Inflammatory macrophage treated with lipopolysaccharide for 1 hour (primary cell): Measurements from ENCODE around the gene NFATC2.

Experiments
- DNase-seq, 2 donors: peaks; one replicate each; pipeline ENCODE4 v3.0.0-alpha.2; 2020 to 2022

The NFATC2 gene

DNA sequence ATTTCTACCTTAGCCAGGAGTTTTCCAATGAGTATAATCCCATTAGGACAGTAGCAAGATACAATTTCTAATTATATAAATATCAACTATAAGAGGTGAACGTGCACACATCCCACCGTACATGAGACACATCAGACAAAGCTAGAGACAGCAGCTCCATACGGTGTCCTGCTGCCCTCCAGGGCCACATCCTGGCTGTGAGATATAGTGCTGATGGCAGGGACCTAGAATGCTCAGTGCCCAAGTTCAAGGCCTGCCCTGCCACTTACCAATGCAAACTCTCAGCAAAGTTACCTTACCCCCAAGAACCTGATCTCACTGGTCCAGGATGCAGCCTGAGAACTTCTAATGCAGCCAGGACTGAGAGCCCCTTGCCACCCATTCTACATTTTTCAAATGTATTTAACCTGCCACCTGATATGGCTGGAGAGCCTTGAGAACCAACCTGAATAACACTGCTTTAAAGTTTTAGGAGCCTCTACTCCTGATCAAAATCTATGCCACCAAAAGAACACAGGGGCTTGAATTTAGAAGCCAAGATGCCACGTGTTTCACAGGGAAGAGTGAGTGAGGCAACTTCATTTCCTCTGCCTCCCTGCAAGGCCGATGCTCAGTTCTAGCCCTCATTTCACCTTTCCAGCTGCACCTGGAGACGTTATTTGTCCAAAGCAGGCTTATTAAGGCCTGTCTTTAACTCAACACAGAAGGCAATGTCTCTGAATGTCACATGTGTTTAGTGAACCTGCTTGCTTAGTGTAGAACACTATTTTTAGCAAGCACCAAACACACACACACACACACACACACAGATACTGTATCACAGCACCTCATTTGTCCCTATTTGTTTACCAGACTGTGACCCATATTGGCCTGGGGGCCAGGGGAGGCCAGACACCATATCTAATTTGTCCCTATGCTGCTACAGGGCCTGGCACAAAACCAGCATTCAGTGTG is 6.1 kb downstream of the NFATC2 start:
- DNase-seq = no peak

DNA sequence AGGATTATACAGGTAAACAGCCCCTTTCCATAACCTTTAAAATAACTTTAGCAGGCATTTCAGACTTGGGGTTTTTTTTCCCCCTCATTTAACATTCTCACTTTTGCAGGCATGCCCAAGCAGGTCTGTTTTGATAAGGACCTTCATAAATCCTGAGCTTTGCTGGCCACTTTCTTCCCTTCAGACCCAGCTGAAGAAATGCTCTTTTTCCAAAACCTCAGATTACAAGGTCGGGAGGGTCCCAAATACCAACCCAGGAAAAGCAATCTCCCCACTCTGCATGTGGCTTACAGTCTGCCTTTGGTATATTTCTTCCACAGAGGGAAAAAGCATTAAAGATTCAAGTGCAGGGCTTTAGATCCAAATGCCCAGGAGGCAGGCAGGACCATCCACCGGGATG is 6.8 kb downstream of the NFATC2 start:
- DNase-seq = no peak

DNA sequence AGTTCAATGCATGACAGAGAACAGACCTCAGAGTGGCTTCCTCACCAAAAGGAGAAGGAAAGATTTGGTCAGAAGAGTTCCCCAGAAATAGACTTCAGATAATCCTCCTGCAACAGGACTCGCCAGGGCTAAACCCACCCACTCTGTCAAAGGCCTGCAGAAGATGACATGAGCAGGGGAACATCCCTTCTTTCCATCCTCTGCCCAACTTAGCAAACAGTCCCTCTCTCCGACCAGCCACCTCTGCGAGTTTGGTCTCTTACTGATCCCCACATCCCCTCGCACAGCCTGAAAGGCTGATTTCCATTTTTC is 7.5 kb downstream of the NFATC2 start:
- DNase-seq = peak; percentile 63 to 80

DNA sequence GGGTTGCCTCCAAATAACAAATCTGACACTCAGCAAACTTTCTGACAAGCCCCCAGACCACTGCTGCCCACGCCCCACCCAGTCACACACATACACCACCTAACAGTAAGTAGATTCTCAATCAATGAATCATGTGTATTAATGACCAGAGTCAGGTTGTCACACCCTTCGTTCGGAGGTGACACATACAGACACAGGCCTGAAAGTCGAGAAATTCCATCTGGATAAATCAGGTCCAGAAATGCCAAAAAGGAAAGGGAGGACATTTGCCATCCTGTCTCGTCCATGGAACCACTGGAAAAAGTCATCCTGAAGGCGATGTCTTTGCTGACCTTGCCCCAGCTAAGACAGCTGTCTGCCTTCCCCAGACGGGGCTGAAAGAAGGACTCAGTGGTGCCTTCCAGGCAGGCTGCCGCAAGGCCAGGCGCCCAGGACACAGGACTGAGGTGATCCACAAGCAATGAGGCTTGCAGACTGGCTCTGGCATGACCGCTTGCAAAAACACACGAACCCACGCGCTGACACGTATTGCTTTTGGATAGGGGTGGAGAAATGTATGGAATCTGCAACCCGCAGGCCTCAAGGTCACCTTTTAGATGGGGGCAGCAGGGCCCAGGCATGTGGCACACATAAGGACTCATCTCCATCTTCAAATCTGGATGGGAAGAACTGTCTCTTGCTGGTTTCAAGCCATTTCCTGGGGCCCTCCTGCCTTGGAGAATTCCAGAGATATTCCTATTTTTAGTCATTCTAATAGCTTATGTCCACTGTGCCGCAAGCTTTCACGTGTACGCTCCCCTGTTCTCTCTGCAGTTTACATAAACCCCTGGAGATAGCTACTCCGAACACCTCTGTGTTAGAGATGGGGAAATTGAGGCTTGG is 9.0 kb downstream of the NFATC2 start:
- no peak for DNase-seq

DNA sequence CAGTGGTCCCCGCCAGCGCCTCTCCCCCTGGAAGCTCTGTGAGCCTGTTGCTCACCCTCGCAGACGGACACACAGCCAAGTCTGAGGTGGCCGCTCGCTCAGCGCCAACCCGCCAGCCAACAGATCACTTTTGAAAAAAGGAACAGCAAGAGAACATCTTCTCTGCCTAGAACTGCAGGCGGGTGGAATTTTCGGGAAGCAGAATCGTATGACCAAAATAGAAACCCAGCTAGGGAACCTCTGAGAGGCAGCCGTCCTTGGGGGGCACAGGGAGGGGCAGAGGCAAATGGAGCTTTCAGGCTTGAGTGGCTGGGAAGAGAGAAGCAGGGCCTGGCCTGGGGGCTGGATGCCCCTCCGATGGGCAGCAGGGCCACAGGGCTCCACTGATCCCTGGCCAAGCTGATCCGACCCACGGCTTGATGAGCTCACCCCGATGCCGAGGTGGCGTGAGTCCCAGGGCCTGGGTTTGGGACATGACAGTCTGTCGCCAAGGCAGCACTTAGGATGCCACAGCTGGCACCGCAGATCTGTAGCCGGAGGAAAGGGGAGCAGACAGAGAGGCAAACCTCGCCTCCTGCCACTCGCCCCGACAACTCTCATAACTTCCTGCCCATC is 9.8 kb downstream of the NFATC2 start:
- DNase-seq = peak; percentile 72 to 75

DNA sequence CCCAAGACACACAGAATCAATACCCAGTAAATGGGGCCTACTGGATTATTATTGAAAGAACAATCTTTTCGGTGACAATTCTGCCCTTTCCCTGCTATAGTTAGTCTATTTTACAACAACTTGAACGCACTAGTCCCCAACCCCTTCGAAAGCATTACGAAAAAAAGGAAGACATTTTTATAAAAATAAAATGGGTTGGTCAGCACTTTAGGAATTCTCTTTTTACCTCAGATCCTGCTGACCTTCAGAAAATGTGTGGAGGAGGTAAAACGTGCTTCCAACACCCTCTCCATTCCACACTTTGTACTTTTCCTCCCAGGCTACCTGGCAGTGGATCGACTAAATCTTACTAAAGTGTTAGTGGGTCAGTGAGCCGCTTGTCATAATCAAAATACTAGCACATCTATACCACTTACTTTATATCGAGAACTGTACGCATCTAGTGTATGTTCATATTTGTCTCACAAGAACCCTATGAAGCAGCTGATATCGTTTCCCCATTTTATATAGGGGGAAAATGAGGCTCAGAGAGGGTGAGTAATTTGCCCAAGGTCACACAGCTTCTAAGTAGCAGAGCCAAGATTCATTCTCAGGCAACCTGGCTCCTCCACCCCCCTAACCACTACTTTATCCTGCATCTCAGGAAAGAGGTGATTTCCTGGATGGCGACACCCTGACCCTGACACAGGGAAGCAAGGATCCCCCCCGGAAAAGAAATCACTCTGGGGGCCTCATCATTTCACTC is 10.6 kb downstream of the NFATC2 start:
- no peak for DNase-seq

DNA sequence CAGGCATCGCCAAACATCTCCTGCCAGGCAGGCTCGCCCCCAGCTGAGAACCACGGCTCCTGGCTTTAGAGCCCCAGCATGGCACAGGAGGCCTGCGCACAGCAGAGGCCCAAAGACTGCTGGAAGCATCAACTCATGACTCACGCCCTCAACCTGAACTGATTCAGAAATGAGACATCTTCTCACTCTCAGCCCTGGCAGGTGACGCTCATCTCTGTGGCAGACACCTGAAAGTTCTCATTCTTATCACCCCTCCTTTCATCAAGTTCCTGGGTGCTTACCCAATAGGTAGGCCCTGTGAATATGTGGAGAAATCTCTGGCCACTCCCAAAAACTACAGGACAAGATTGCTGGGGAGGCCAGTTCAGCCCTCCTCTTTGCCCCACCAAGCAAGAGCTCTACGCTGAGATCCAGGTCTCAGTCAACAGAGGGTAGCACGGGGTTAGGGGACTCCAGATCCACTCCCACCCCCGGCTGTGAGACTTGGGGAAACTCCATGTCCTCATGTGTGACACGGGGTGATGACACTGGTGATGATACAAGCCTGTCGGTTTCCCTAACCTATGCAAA is 11.3 kb downstream of the NFATC2 start:
- peak; percentile 67 to 79 for DNase-seq

DNA sequence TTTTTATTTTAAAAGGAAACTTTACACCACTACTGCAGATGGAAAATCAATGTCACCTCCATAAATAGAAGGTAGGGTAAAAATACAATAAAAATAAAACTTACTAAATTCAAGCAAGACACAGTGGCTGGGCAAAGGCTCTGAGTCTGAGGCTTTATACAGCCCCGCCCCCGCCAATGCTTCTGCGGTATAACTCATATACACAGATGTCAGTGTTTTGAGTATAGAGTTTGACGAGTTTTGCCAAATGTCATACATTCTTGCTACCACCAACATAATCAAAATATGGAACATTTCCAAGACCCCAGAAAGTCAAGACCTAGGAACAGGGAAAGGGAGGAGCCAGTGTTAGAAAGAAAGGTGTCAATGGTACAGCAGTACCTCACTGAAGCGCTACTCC is 12.8 kb downstream of the NFATC2 start:
- no peak for DNase-seq

DNA sequence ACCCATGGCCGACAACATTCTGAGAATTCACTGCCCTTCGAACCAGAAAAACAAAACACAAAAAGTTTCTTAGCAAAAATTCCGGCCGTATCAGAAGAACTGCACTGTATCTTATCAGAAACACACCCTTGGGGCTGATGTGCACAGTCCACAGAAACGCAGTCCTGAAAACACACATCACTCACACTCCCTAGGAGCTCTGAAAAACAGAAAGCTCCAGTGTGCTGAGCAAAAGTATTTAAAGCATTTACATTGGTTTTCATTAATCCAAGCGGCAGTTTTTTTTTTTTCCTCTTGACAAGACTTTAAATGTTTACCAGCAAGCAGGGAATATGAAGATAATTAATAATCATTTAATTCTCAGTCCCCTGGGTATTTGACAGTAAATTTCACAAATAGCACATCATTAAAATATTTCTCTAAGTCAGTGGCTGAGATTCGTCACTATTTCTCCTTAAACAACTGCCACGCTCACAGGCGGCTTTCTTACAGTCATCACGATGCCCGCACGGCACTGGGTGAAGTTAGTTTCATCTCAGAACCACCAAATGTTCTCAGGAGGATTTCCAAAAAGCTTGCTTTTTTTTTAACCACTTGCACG is 13.3 kb downstream of the NFATC2 start:
- no peak for DNase-seq

DNA sequence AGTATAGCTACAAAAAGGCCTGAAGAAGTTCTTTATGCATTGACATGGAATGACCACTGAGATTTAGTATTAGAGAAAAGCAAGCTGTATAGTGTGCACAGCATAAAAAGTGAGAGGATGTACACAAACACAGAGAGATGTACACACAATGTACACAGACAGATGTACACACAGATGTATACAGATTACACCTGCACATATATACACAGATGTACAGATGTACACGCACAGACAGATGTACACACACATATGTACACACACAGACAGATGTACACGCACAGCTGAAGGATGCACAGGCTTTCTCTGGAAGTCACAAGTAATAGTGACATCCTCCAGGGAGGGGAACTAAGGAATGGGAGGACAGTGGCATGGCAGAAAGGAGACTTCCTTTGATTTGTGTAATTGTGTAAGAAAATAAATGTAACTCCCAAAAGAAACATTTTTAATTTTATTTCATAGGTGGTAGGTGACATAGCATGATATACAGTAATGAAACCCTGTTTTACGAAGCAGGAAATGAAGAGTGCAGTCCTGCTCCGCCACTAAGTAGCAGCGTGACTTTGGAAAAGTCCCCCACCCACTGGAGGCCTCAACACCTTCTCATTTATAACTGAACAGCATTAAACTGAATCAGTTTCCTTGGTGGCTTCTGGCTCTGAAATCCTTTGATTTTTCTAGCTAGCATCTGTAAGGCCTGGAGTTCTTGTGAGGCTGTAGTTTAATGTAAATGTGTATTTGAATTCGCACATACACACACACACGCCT is 14.1 kb downstream of the NFATC2 start:
- DNase-seq = peak in 1 of 2 donors; percentile 41

DNA sequence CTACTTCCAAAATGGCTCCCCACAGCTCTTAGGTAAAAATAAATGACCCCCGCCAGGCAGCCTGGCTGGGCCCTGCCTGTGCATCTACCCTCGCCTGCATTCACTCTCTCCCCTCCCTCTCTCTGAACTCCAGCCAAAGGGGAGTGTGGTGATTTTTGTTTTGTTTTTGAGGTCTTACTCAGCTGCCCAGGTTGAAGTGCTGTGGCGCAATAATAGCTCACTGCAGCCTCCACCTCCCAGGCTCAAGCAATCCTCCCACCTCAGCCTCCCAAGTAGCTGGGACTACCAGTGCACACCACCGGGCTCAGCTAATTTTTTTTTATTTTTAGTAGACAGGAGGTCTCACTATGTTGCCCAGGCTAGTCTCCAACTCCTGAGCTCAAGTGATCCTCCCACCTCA is 15.8 kb downstream of the NFATC2 start:
- no peak for DNase-seq

DNA sequence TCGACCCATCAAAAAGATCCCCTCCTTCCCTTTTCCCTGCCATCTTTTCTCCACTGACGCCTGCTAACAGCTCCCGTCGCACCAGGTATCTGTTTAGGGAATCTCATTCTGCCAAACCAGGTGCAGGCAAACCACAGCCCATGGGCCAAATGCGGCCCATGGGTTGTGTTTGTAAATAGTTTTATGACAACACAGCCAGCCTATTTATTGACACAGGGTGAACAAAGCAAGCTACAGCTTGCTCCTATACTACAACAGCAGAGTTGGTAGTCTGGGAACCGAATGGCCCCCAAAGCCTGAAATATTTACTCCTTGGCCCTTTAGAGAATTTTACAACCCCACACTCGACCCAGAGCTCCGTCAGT is 16.4 kb downstream of the NFATC2 start:
- no peak for DNase-seq

DNA sequence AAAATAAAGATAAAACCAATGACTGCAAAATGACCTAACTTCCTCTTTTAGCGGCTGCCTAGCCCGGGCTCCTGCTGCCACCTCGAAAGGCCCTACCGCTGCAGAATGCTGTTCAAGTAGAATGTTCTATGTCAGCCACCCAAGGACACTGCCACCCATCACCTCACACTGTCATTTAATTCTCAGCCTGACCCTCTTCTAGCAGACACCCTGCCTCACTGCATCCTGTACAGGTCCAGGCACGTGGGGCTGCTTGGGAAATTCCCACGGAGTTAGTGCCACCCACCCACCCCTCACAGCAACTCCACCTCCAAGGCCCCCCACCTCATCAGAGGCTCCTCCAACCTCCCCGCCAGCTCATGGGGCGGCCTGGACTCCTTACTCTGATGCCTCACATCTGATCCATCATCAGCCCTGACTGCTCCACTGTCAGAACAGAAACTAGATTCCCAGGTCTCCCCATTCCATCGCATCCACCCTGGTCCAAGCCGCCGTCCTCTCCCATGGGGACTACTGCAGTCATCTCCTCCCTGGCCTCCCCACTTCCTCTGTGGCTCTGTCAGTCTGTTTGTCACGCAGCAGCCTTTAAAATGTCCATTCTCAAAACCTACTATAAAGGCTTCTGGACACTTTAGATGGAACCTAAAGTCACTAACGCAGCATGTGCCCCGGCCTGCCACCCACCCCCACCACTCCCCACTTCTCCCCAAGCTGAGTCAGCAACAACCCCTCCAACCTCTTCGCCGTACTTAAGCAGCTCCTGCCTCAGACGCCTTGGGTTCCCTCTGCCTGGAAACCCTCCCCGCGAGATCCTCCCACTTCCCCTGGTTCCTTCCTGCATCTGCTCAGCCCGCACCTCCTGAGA is 17.0 kb downstream of the NFATC2 start:
- peak in 1 of 2 donors; percentile 35 for DNase-seq

DNA sequence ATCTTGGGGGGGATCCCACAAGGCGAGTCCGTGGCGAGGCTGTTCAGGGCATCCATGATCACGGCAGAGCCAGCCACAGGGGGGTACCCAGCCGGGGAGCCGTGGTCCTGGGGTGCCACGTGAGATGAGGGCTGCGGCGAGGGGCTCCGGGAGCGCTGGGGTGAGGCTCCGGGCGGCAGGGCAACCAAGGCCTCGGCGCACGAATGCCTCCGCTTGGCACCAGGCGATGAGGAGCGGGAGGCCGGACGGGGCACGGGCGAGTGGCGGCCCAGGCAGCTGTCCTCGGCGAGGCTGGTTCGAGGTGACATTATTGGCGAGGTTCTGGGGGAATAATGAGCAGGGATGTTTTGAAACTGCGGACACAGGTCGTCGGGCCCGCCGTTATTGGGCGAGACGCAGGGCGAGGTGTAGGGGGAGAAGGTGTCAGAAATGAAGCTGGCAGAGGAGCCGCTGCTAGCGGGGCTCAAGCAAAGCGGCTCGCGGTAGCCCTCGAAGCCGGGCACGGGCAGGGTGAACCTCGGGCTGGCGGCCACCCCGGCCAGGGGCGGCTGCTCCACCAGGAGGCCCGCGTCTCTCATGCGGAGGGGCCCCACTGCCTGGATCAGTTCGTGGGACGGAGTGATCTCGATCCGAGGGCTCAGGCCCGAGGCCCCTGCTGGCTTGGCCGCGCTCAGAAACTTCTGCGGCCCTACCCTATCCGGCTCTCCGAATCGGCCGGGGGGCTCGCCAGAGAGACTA is 19.1 kb downstream of the NFATC2 start:
- DNase-seq = no peak

DNA sequence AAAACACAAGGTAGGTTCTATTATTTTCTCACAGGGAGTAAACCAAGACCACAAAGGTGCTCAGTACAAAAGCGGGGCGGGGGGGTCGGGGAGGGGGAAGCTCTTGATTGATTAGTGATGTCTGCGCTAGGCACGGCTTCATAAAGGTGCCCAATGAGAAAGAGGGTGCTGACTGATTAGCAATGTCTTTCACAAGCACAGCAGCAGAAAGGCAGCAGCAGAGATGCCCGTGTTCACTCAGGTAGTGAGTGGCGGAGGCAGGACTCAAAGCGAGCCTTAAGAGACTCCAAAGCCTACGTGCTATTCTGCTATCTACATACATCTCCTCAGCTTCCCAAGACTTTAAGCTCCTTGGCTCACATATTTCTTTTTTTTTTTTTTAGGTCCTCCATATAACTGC is 20.3 kb downstream of the NFATC2 start:
- DNase-seq = no peak

DNA sequence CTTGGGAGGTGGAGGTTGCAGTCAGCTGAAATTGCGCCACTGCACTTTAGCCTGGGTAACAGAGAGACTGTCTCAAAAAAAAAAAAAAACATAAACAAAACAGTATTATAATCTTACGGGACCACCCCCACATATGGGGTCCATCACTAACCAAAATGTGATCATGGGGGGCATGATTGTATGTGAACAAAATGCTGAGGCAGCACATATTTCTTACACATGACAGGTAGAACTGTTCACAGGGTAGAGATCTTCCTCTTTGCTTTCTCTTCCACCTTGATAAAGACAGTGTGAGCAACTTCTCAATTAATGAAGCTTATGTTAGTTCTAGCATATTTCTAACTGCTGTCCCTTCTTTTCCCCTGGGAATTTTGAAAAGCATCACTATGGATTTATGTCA is 24.7 kb downstream of the NFATC2 start:
- DNase-seq = no peak

DNA sequence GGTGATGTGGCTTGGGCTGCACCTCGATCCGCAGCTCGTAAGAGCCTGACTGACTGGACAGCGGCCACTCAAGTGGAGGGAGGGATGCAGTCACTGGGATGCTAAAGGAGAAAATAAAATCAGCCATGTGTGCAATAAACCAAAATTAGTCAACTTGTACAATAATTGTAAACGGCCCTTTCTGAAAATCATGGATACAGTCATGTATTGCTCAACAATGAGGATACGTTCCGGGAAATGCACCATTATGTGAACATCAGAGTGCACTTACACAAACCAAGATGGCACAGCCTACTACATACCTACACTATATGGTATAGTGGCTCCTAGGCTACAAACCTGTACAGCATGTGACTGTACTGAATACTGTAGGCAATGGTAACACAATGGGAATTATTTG is 25.7 kb downstream of the NFATC2 start:
- no peak for DNase-seq

DNA sequence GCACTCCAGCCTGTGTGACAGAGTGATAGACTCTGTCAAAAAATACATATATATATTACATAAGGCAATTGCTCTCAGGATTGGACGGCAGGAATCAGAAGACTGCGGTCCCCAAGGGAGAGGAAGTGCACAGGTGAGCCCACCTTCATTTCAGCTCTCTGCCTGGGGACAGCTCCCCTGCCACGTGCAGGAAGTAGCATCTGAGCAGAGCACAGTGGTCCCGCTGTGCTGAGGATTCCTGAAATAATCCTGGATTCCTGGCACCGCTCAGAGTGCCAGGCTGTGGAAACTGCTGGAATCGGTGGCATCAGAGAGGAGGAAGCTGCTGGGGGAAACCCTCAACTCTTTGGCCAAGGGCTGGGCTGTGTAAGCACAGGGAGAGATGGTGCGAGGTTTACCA is 27.7 kb downstream of the NFATC2 start:
- no peak for DNase-seq

DNA sequence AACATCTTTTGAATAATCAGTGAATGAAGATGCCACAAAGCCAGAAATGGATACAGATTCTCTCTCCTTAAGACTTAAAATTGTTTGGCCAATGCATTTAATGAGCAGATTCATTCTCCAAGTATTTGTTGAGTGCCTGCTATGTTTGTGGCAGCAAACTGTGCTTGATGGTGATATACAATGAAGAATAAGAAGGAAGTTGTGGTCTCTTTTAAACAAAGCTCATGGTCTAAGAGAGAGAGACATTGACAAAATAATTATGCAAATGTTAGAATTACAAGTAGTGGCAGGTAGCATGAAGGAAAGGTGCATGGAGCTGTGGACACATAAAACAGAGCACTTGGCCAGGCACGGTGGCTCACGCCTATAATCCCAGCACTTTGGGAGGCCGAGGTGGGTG is 28.3 kb downstream of the NFATC2 start:
- no peak for DNase-seq

DNA sequence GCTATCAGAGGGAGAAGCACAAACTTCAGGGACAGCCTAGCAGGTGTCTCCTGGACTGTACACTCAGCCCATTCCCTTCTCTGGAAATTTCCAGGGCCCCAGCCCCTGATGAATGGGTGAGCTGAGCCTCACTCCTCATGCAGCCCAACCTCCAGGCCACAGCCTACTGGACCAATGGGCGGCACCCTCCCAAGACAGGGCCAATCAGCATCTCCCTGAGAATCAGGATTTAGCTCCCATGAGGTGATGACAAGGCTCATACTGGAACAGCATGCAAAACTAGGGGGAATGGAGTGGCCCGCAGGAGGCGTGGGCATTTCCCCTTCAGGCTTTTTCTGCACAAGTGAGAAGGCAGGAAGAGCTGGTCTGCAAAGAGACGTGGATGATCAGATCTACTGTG is 29.0 kb downstream of the NFATC2 start:
- no peak for DNase-seq
